ENCODE data around the gene OR2G3. TPM values are rescaled to one million over a fixed set of nuclear protein-coding genes. Genes with fewer than 3 reads are reported as not detected.

The OR2G3 gene
- total RNA-seq, 4 donors from 2014 or later: not detected

DNA sequence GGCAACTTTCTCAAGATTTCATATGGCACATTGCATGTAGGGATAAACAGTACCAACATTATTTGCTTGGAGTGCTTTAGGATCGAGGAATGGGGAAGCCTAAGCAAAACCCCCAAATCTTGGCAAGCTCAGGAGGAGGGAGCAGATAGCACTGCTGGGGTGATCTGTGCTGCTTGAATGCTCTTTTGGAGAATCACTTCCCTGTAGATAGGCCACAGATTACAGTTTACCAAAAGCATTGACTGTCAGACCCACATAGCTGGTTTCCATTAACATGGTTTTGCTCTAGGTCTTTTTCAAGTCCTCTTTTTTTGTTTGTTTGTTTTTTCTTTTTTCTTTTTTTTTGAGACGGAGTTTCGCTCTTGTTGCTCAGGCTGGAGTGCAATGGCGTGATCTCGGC is 37.4 kb downstream of the OR2G3 start:
- 74 to 87% methylated on average over 5 of the region's 5 CpGs for WGBS, 2 donors
- Histone ChIP-seq H3K27me3 (no peaks in the 10 kb centered on the region), H3K4me3 (no peak overlapping the region), H3K4me1 (peaks cover 0 to 3% (median 0%) of the 10 kb centered on the region in 4 donors), H3K9me3 (peaks cover 0 to 9% (median 0%) of the 10 kb centered on the region in 4 donors), H3K27ac (no peak overlapping the region), H3K36me3 (no peaks in the 10 kb centered on the region)
- DNase-seq (ENCODE audit: low spot score in 2 of 2): no peak
- TF ChIP-seq POLR2A (IDR thresholded peaks at IDR 0.05) (no peak), EP300 (IDR thresholded peaks at IDR 0.05) (no peak)

GRCh38 chr1:247646867-247647266 is 41.5 kb downstream of the OR2G3 start:
- WGBS, 2 donors: 79 to 84% methylated on average over 4 of the region's 4 CpGs
- Histone ChIP-seq H3K27me3 (no peaks in the 10 kb centered on the region), H3K4me3 (no peak overlapping the region), H3K9me3 (no peaks in the 10 kb centered on the region), H3K27ac (no peak overlapping the region), H3K4me1 (peaks cover 0 to 9% (median 0%) of the 10 kb centered on the region in 4 donors), H3K36me3 (no peaks in the 10 kb centered on the region)
- DNase-seq (ENCODE audit: low spot score in 2 of 2): no peak
- TF ChIP-seq, protein P1, sequence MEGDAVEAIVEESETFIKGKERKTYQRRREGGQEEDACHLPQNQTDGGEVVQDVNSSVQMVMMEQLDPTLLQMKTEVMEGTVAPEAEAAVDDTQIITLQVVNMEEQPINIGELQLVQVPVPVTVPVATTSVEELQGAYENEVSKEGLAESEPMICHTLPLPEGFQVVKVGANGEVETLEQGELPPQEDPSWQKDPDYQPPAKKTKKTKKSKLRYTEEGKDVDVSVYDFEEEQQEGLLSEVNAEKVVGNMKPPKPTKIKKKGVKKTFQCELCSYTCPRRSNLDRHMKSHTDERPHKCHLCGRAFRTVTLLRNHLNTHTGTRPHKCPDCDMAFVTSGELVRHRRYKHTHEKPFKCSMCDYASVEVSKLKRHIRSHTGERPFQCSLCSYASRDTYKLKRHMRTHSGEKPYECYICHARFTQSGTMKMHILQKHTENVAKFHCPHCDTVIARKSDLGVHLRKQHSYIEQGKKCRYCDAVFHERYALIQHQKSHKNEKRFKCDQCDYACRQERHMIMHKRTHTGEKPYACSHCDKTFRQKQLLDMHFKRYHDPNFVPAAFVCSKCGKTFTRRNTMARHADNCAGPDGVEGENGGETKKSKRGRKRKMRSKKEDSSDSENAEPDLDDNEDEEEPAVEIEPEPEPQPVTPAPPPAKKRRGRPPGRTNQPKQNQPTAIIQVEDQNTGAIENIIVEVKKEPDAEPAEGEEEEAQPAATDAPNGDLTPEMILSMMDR (IDR thresholded peaks at IDR 0.05): no peak
- no peak for TF ChIP-seq POLR2A (IDR thresholded peaks at IDR 0.05)
- TF ChIP-seq EP300 (IDR thresholded peaks at IDR 0.05): no peak

DNA sequence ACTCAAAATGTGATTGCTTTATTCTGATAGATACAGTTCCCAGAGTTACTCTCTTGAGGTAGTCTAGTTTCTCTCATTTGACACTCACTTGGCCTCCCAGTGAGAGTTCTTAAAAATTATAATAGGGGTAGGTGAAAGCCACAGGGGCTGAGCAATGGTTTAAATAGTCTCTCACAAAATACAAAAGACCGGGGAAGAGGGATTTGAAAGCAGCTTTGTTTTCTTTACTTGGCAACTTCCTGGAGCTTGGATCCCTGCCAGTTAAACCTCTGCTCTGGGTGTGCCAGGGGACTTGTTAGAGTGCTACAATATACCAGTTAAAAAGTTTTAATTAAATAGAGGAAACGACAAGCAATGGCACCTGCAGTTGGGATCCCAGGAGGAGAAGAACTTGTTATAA is 42.5 kb downstream of the OR2G3 start:
- H3K36me3 ChIP-seq: no peaks in the 10 kb centered on the region
- WGBS, 2 donors: 0 to 2% methylated on average over 2 of the region's 2 CpGs
- no peak overlapping the region for H3K4me3 ChIP-seq
- DNase-seq (ENCODE audit: low spot score in 2 of 2): peak in 1 of 2 donors; percentile 12
- H3K9me3 ChIP-seq: no peaks in the 10 kb centered on the region
- peaks cover 0 to 9% (median 0%) of the 10 kb centered on the region in 4 donors for H3K4me1 ChIP-seq
- TF ChIP-seq POLR2A (IDR thresholded peaks at IDR 0.05) (no peak), EP300 (IDR thresholded peaks at IDR 0.05) (no peak)
- TF ChIP-seq, protein P1 (IDR thresholded peaks at IDR 0.05): no peak
- H3K27ac ChIP-seq: no peak overlapping the region
- H3K27me3 ChIP-seq: no peaks in the 10 kb centered on the region

- Histone ChIP-seq H3K27ac (no peak overlapping the region), H3K27me3 (no peaks in the 10 kb centered on the region), H3K4me3 (no peak overlapping the region), H3K4me1 (peaks cover 0 to 3% (median 0%) of the 10 kb centered on the region in 4 donors), H3K9me3 (no peaks in the 10 kb centered on the region), H3K36me3 (no peaks in the 10 kb centered on the region)
- no peak for DNase-seq (ENCODE audit: low spot score in 2 of 2)
- 81 to 84% methylated on average over 1 of the region's 1 CpG for WGBS, 2 donors
- TF ChIP-seq, protein P1 (IDR thresholded peaks at IDR 0.05): no peak
- no peak for TF ChIP-seq EP300 (IDR thresholded peaks at IDR 0.05)
- TF ChIP-seq POLR2A (IDR thresholded peaks at IDR 0.05): no peak
Measured at GRCh38 chr1:247653040-247653439, 47.7 kb downstream of the OR2G3 start.

Small RNA genes lying within 50 kb of the gene (small RNA-seq; reads per million reads assigned to genes)
- not detected for gene RF00026

Other genes starting within 250 kb of the OR2G3 start
- gene NLRP3, start 189.4 kb upstream of the OR2G3 start, total RNA-seq: 1 to 10 TPM; 1.3 to 4.9 (median 3.1) TPM
- not detected for gene OR2B11, start 147.5 kb upstream of the OR2G3 start, total RNA-seq
- gene OR2C3, start 69.1 kb upstream of the OR2G3 start, total RNA-seq: under 1 TPM in 1 of 4 donors, not detected in 3; 0.21 TPM
- gene GCSAML, start 56.5 kb upstream of the OR2G3 start, total RNA-seq: 1 to 10 TPM in 1 of 4 donors, under 1 TPM in 1, not detected in 2; 0.42 to 9.0 TPM
- not detected for gene OR2G2, start 17.2 kb upstream of the OR2G3 start, total RNA-seq
- not detected for gene OR13G1, start 74.2 kb downstream of the OR2G3 start, total RNA-seq
- not detected for gene OR6F1, start 111.1 kb downstream of the OR2G3 start, total RNA-seq
- gene OR14K1, start 133.0 kb downstream of the OR2G3 start, total RNA-seq: not detected
- gene OR14A2, start 142.6 kb downstream of the OR2G3 start, total RNA-seq: not detected
- gene OR1C1, start 155.0 kb downstream of the OR2G3 start, total RNA-seq: not detected
- not detected for gene OR14A16, start 218.5 kb downstream of the OR2G3 start, total RNA-seq
- not detected for gene OR11L1, start 236.3 kb downstream of the OR2G3 start, total RNA-seq